ENCODE data around the gene DSG3.

The DSG3 gene, protein sequence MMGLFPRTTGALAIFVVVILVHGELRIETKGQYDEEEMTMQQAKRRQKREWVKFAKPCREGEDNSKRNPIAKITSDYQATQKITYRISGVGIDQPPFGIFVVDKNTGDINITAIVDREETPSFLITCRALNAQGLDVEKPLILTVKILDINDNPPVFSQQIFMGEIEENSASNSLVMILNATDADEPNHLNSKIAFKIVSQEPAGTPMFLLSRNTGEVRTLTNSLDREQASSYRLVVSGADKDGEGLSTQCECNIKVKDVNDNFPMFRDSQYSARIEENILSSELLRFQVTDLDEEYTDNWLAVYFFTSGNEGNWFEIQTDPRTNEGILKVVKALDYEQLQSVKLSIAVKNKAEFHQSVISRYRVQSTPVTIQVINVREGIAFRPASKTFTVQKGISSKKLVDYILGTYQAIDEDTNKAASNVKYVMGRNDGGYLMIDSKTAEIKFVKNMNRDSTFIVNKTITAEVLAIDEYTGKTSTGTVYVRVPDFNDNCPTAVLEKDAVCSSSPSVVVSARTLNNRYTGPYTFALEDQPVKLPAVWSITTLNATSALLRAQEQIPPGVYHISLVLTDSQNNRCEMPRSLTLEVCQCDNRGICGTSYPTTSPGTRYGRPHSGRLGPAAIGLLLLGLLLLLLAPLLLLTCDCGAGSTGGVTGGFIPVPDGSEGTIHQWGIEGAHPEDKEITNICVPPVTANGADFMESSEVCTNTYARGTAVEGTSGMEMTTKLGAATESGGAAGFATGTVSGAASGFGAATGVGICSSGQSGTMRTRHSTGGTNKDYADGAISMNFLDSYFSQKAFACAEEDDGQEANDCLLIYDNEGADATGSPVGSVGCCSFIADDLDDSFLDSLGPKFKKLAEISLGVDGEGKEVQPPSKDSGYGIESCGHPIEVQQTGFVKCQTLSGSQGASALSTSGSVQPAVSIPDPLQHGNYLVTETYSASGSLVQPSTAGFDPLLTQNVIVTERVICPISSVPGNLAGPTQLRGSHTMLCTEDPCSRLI

GRCh38 chr18:31447530-31448191 is at the start of gene DSG3:
DSG3 (plus strand) TSS chr18:31447741; CDS start chr18:31447878, 137 bp downstream.
- no peak for DNase-seq
- TF ChIP-seq POLR2A (IDR thresholded peaks at IDR 0.05; ENCODE audit: low read length): no peak
- no peak for TF ChIP-seq GATA1 (IDR thresholded peaks at IDR 0.05; ENCODE audit: low read depth, low read length)

GRCh38 chr18:31398191-31398590 is 49.4 kb upstream of the DSG3 start:
- TF ChIP-seq POLR2A (IDR thresholded peaks at IDR 0.05; ENCODE audit: low read length) (no peak), GATA1 (IDR thresholded peaks at IDR 0.05; ENCODE audit: low read depth, low read length) (no peak)
- DNase-seq: no peak

GRCh38 chr18:31399306-31400032 is 48.1 kb upstream of the DSG3 start:
- no peak for TF ChIP-seq GATA1 (IDR thresholded peaks at IDR 0.05; ENCODE audit: low read depth, low read length)
- TF ChIP-seq POLR2A (IDR thresholded peaks at IDR 0.05; ENCODE audit: low read length): no peak
- no peak for DNase-seq

- no peak for DNase-seq
- TF ChIP-seq POLR2A (IDR thresholded peaks at IDR 0.05; ENCODE audit: low read length) (no peak), GATA1 (IDR thresholded peaks at IDR 0.05; ENCODE audit: low read depth, low read length) (no peak)
These were observed 46.1 kb upstream of the DSG3 start for GRCh38 chr18:31401156-31402025.

- no peak for TF ChIP-seq POLR2A (IDR thresholded peaks at IDR 0.05; ENCODE audit: low read length)
- no peak for DNase-seq
These were observed 45.5 kb upstream of the DSG3 start for GRCh38 chr18:31402026-31402373.

- DNase-seq: no peak
- no peak for TF ChIP-seq GATA1 (IDR thresholded peaks at IDR 0.05; ENCODE audit: low read depth, low read length)
- no peak for TF ChIP-seq POLR2A (IDR thresholded peaks at IDR 0.05; ENCODE audit: low read length)
These were observed 44.1 kb upstream of the DSG3 start for GRCh38 chr18:31403409-31403808.

- TF ChIP-seq POLR2A (IDR thresholded peaks at IDR 0.05; ENCODE audit: low read length) (no peak), GATA1 (IDR thresholded peaks at IDR 0.05; ENCODE audit: low read depth, low read length) (no peak)
- DNase-seq: no peak
These were observed 39.9 kb upstream of the DSG3 start for GRCh38 chr18:31407649-31408048.

GRCh38 chr18:31409276-31409675 is 38.3 kb upstream of the DSG3 start:
- no peak for DNase-seq
- TF ChIP-seq POLR2A (IDR thresholded peaks at IDR 0.05; ENCODE audit: low read length) (no peak), GATA1 (IDR thresholded peaks at IDR 0.05; ENCODE audit: low read depth, low read length) (no peak)

DNA sequence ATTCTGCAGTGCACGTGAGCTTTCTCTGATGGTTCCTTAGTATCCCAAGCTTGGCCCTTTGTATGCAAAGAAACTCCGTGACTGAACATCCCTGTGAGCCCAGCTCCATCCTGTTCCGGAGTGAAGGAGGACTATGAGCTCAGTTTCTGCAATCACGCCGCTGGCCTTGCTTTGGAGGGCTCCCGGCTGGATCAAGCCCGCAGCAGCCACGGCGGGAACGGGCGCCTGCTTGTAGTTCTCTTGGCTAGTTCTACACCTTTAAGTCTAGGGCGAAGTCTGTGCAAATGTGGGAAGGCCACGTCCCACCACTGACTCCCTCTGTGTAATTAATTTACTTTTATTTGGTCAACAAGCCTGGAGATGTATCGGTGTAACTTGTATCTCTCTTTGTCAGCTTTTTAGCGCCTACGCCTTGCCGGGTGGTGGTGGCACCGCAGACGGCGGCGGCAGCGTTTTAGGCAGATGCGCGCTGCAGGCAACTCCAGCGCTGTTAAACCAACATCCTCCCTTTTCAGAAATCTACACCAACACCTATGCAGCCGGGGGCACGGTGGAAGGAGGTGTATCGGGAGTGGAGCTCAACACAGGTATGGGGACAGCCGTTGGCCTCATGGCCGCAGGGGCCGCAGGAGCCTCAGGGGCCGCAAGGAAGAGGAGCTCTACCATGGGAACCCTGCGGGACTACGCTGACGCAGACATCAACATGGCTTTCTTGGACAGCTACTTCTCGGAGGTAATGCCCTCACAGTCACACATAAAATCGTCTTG is 36.6 kb upstream of the DSG3 start:
- DNase-seq: no peak
- TF ChIP-seq POLR2A (IDR thresholded peaks at IDR 0.05; ENCODE audit: low read length): no peak
- no peak for TF ChIP-seq GATA1 (IDR thresholded peaks at IDR 0.05; ENCODE audit: low read depth, low read length)

DNA sequence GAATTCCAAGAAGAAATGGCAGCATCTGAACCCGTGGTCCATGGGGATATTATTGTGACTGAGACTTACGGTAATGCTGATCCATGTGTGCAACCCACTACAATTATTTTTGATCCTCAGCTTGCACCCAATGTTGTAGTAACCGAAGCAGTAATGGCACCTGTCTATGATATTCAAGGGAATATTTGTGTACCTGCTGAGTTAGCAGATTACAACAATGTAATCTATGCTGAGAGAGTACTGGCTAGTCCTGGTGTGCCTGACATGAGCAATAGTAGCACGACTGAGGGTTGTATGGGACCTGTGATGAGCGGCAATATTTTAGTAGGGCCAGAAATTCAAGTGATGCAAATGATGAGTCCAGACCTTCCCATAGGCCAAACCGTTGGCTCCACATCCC is 34.4 kb upstream of the DSG3 start:
- TF ChIP-seq GATA1 (IDR thresholded peaks at IDR 0.05; ENCODE audit: low read depth, low read length): no peak
- TF ChIP-seq POLR2A (IDR thresholded peaks at IDR 0.05; ENCODE audit: low read length): no peak
- no peak for DNase-seq

GRCh38 chr18:31417850-31418249 is 29.7 kb upstream of the DSG3 start:
- no peak for TF ChIP-seq GATA1 (IDR thresholded peaks at IDR 0.05; ENCODE audit: low read depth, low read length)
- no peak for TF ChIP-seq POLR2A (IDR thresholded peaks at IDR 0.05; ENCODE audit: low read length)
- no peak for DNase-seq

GRCh38 chr18:31419457-31419932 is 28.0 kb upstream of the DSG3 start:
- TF ChIP-seq GATA1 (IDR thresholded peaks at IDR 0.05; ENCODE audit: low read depth, low read length) (no peak), POLR2A (IDR thresholded peaks at IDR 0.05; ENCODE audit: low read length) (no peak)
- DNase-seq: no peak
